Measurements from ENCODE around the gene B4GAT1.

B4GAT1 gene

DNA sequence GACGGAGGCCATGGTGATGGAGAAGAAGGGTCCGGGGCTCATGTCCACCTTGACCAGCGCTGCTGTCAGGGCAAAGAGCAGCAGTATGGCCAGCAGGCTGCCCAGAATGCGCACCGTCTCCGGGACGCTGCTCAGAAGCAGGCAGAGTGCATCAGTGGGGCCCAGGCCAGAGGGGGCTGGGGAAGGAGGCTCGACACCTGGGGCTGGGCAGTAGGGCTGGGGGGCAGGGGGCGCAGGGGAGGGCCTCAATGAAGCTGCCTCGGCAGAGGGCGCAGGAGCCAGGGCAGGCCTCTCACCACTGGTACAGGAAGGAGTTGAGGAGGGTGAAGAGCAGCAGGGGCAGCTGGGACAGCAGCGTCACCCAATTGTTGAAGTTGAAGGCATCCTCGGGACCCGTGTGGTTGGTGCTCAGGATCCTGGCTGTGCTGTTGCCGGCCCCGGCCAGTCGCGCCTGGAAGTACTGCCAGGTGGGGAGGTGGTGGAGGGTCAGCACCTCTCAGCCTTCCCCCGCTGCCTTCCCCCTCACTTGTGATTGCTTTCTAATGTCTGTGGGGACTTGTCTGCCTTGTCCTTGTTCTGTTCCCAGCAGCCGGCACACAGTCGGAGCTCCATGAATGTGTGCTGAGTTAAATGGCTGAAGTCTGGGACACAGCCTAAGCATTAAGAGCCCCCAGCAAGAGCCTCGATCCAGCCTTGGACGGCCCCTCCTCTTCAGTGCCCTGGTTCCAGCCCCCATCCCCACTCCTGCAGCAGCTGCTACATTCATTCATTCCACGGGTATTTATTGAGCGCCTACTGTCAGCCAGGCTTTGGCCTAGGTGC lies 21.9 kb upstream of the B4GAT1 start:
- H3K4me1 ChIP-seq (ENCODE audit: control insufficient read depth, insufficient read depth, low read length) = peaks cover 9% of the 10 kb centered on the region
- H3K4me3 ChIP-seq (ENCODE audit: low read length) = no peak overlapping the region
- no peaks in the 10 kb centered on the region for H3K36me3 ChIP-seq (ENCODE audit: control insufficient read depth, insufficient read depth, low read length)
- H3K27me3 ChIP-seq (ENCODE audit: control insufficient read depth, insufficient read depth, low read length) = peaks cover 6% of the 10 kb centered on the region
- no peaks in the 10 kb centered on the region for H3K9me3 ChIP-seq (ENCODE audit: control insufficient read depth, low read length)
- no peak overlapping the region for H3K9ac ChIP-seq (ENCODE audit: low read length)

DNA sequence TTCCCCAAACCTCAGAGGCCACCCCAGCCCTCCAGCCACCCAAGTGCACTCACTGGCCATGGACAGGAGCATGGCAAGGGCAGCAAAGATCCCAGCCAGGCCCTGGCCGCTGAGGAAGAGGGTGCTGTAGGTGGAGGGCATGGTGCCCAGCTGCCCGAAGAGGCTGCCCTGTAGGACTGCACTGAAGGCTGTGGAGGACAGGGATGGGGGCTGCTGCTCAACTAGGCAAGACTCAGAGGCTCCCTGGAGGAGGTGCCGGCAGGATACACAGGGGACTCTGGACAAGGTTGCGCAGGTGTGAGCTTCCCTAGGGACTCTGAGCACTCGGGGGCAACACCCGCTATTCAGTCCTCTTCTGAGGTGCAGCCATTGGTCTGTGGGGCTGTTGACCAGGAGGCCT lies 21.1 kb upstream of the B4GAT1 start:
- no peak overlapping the region for H3K9ac ChIP-seq (ENCODE audit: low read length)
- H3K27me3 ChIP-seq (ENCODE audit: control insufficient read depth, insufficient read depth, low read length) = peaks cover 6% of the 10 kb centered on the region
- H3K4me3 ChIP-seq (ENCODE audit: low read length) = no peak overlapping the region
- H3K4me1 ChIP-seq (ENCODE audit: control insufficient read depth, insufficient read depth, low read length) = peaks cover 14% of the 10 kb centered on the region
- H3K9me3 ChIP-seq (ENCODE audit: control insufficient read depth, low read length) = no peaks in the 10 kb centered on the region
- H3K36me3 ChIP-seq (ENCODE audit: control insufficient read depth, insufficient read depth, low read length) = no peaks in the 10 kb centered on the region

DNA sequence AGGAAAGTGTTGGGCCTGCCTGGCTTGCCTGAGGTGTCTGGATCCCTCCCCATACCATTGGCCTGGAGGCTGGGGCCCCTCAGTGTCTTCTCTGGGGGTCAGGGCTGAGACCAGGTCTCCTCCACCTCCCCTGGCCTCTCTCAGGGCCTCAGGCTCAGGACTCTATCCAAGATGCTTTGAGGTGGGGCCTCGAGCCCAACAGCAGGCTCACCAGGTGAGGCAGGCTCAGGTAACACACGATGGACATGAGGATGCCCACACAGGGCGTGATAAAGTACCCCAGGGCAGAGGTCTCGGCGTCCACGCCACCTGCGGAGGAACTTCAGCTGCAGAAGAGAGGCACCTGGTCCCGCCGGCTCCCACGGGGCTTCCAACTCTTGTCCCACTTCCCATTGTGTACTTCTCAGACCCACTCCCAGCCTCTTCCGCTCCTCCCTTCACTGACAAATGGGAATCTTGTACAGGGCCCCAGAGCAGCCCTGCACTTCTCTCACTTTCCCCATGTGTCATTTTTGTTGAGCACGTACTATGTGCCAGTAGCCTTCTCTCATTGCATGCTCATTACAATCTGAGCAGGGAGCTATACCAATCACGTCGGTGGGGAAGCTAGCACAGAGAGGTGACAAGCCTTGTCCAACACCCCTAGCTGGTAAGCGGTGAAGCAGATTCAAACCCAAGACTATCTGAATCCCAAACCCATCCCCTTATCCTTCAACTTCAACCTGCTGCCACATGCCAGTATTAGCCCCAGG lies 20.3 kb upstream of the B4GAT1 start:
- no peaks in the 10 kb centered on the region for H3K9me3 ChIP-seq (ENCODE audit: control insufficient read depth, low read length)
- no peaks in the 10 kb centered on the region for H3K36me3 ChIP-seq (ENCODE audit: control insufficient read depth, insufficient read depth, low read length)
- H3K4me1 ChIP-seq (ENCODE audit: control insufficient read depth, insufficient read depth, low read length) = peaks cover 15% of the 10 kb centered on the region
- H3K9ac ChIP-seq (ENCODE audit: low read length) = no peak overlapping the region
- no peak overlapping the region for H3K4me3 ChIP-seq (ENCODE audit: low read length)
- H3K27me3 ChIP-seq (ENCODE audit: control insufficient read depth, insufficient read depth, low read length) = peaks cover 6% of the 10 kb centered on the region

DNA sequence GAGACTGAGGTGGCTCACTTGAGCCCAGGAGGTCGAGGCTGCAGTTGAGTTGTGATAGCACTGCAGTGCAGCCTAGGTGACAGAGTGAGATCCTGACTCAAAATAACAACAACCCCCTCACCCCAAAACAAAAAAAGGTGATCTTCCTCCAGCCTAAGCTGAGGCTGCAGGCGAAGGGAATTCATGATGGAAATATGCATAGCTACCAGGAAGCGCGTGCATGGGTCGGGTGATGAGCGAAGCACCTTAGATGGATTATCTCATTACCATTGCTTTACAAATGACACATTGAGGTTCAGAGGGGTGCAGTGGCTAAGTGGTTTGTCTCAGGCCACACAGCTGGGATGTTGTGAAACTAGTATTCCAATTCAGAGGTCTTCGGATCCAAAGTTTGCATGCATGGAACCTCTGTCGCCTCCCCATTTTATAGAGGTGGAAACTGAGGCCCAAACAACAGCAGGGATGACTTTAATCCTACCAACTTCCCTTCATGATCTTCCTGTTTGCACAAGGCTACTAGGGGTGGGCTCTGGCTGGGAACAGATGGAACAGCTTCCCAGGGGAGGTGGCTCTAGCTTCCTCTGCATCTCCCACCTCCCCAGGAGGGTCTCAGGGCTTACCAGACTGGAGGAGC lies 19.5 kb upstream of the B4GAT1 start:
- no peak overlapping the region for H3K9ac ChIP-seq (ENCODE audit: low read length)
- no peaks in the 10 kb centered on the region for H3K36me3 ChIP-seq (ENCODE audit: control insufficient read depth, insufficient read depth, low read length)
- H3K9me3 ChIP-seq (ENCODE audit: control insufficient read depth, low read length) = no peaks in the 10 kb centered on the region
- H3K4me1 ChIP-seq (ENCODE audit: control insufficient read depth, insufficient read depth, low read length) = peaks cover 15% of the 10 kb centered on the region
- H3K4me3 ChIP-seq (ENCODE audit: low read length) = no peak overlapping the region
- H3K27me3 ChIP-seq (ENCODE audit: control insufficient read depth, insufficient read depth, low read length) = no peaks in the 10 kb centered on the region

DNA sequence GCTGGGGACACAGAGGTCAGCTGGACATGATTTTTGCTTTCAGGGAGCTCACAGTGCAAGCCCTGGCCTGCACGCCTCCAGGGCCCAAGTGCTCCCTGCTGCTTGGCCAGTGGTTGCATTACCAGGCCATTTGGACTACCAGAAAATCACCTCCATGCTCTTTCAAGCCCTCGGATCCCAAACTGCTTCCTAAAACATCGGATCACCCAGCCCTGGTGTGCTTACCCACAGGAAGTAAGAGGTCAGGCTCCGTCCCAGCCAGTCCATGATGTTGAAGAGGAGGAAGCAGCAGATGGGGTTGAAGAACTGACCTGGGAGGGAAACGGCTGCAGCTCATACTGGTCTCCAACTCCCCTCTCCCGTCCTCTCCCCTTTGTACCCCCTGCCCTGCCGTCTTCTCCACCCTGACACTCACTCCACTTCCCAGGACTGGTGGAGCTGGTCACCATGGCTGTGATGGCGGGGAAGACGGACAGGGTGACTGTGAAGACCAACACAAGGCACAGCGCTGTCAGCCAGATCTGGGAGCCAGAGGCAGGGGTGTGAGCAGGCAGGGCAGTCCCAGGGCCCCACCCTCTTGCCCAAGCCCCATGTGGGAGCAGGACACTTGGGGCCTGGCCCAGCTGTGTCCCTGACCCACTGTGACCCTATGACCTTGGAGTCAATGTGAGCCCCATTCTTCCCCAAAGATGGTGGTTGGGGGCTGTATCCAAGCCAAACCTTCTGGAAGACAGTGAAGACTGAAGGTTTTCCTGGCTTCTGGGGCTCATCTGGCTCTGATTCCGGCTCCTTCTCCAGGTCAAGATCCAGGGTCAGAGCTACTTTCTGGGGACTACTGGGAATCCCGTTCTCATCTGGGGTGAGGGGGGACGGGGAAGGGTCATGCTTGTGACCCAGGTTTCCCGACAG lies 18.5 kb upstream of the B4GAT1 start:
- Histone ChIP-seq H3K4me1 (ENCODE audit: control insufficient read depth, insufficient read depth, low read length) (peaks cover 15% of the 10 kb centered on the region), H3K36me3 (ENCODE audit: control insufficient read depth, insufficient read depth, low read length) (no peaks in the 10 kb centered on the region), H3K4me3 (ENCODE audit: low read length) (no peak overlapping the region), H3K27me3 (ENCODE audit: control insufficient read depth, insufficient read depth, low read length) (no peaks in the 10 kb centered on the region), H3K9ac (ENCODE audit: low read length) (no peak overlapping the region), H3K9me3 (ENCODE audit: control insufficient read depth, low read length) (no peaks in the 10 kb centered on the region)

DNA sequence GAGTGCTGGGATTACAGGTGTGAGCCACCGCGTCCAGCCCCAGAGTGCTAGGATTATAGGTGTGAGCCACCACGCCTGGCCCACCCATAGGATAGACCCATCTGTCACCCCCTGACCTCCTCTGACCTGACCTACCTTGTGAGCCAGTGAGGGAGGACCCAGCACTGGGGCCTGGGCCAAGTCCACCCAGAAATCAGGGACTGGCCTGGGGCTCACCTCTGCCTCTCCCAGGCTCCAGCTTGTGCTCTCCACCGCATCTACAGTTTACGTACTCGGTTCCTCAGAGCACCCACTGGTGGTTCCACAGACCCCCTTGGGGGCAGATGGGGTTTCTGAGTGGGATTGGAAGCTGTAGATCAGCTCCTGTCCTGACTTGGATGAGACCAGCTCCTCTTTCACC lies 17.7 kb upstream of the B4GAT1 start:
- Histone ChIP-seq H3K36me3 (ENCODE audit: control insufficient read depth, insufficient read depth, low read length) (no peaks in the 10 kb centered on the region), H3K4me3 (ENCODE audit: low read length) (no peak overlapping the region), H3K9me3 (ENCODE audit: control insufficient read depth, low read length) (no peaks in the 10 kb centered on the region), H3K27me3 (ENCODE audit: control insufficient read depth, insufficient read depth, low read length) (no peaks in the 10 kb centered on the region), H3K4me1 (ENCODE audit: control insufficient read depth, insufficient read depth, low read length) (peaks cover 15% of the 10 kb centered on the region), H3K9ac (ENCODE audit: low read length) (no peak overlapping the region)

DNA sequence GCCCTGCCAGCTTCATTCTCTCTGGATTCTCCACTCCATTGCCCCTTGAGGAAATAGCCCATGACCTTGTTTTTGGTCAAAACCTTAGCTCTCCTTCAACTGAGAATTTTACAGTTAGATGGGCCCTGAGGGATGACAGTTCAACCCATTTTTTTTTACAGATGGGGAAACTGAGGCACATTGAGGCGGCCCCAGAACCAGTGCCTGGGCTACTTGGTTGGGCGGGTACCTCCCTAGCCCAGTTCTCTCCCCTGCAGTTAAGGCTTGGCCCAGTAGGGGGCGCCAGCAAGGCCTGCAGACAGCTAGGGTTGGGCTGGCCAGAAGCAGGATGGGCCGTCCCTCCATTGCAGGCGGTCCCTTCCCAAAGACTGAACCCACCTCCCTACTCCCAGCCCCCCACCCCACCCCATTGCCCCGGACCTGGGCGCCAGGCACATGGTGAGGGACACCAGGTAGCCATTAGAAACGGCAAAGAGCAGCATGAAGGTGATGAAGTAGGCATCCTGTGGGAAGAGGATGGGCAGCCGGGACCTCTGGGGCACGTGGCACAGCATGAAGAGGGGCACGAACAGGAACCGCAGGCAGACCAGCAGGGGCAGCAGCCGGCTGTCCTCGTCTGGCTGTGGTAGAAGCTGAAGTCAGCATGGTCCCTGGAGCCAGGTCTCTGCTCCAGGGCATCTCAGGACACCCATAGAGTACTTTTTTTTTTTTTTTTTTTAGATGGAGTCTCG lies 16.5 kb upstream of the B4GAT1 start:
- Histone ChIP-seq H3K9me3 (ENCODE audit: control insufficient read depth, low read length) (no peaks in the 10 kb centered on the region), H3K4me3 (ENCODE audit: low read length) (no peak overlapping the region), H3K4me1 (ENCODE audit: control insufficient read depth, insufficient read depth, low read length) (peaks cover 7% of the 10 kb centered on the region), H3K27me3 (ENCODE audit: control insufficient read depth, insufficient read depth, low read length) (no peaks in the 10 kb centered on the region), H3K36me3 (ENCODE audit: control insufficient read depth, insufficient read depth, low read length) (no peaks in the 10 kb centered on the region), H3K9ac (ENCODE audit: low read length) (peak overlapping the region; percentile 15)

DNA sequence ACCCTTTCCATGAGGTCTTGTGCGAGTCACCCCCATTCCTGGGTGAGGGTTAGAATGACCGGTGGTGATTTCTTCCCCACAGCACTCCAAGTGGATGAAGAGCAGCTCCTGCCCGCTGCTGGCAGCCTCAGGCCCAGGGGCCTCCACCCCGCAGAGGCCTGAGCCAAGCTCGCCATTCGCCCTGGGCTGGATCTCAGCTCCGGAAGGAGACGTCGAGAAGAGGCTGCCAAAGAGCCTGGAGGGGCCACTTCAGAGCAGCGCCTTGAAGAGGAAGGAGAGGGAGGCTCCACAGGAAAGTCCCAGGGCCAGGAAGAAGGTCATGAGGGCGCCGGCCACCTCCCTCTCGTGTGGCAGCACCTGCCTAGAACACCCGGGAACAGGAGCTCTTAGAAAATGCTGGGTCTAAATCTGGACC lies 15.8 kb upstream of the B4GAT1 start:
- H3K27me3 ChIP-seq (ENCODE audit: control insufficient read depth, insufficient read depth, low read length) = no peaks in the 10 kb centered on the region
- no peak overlapping the region for H3K4me3 ChIP-seq (ENCODE audit: low read length)
- H3K4me1 ChIP-seq (ENCODE audit: control insufficient read depth, insufficient read depth, low read length) = peaks cover 7% of the 10 kb centered on the region
- H3K36me3 ChIP-seq (ENCODE audit: control insufficient read depth, insufficient read depth, low read length) = no peaks in the 10 kb centered on the region
- H3K9ac ChIP-seq (ENCODE audit: low read length) = peak overlapping the region; percentile 15
- H3K9me3 ChIP-seq (ENCODE audit: control insufficient read depth, low read length) = no peaks in the 10 kb centered on the region

DNA sequence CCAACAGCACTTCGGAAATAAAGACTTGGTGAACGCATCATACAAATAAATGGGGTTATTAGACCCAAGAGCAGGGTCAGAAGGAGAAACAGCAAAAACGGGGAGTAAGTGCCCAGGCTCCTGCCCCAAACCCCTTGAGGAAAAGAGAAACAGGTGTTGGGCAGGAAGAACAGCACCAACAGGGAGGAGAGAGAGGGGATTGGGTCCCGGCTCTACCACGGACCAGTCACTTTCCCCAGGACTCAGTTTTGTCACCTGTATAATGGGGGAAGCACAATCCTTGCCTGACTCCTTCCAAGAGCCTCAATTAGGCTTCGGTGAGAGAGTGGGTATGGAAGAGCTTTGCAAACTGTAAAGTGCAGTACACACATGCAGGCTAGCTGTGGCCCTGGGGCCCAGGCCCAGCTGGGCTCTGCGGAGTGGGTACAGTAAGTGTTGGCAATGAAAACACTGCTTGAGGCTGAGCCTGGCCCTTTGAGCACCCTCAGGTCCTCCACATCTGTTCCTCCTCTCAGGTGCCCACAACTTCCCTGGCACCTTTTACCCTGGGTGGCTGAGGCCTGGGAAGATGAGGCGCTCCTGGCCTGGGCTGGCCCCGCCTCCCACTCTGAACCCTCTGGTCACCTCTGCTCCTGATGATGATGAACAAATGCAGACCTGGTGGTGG lies 15.2 kb upstream of the B4GAT1 start:
- H3K4me1 ChIP-seq (ENCODE audit: control insufficient read depth, insufficient read depth, low read length) = peaks cover 7% of the 10 kb centered on the region
- no peak overlapping the region for H3K4me3 ChIP-seq (ENCODE audit: low read length)
- no peaks in the 10 kb centered on the region for H3K36me3 ChIP-seq (ENCODE audit: control insufficient read depth, insufficient read depth, low read length)
- no peak overlapping the region for H3K9ac ChIP-seq (ENCODE audit: low read length)
- no peaks in the 10 kb centered on the region for H3K9me3 ChIP-seq (ENCODE audit: control insufficient read depth, low read length)
- no peaks in the 10 kb centered on the region for H3K27me3 ChIP-seq (ENCODE audit: control insufficient read depth, insufficient read depth, low read length)

DNA sequence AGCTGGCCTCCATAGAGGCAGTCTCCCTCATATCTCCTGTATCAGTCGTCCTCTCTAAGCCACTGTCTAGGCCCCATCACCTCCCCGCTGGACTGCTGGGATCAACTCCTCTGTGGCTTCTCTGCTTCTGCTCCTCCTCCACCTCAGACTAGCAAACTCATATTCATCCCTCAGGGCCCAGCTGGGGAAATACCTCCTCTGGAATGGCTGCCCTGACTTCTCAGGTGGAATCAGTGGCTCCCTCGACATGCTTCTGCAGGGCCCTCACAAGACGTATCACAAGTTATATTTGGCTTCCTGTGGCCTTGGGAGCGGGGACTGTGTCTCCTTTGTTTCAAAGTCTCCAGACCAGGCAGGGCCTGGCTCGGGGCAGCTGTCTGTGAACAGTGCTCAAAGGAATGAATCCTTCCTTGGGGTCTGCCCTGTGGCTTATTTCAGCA lies 14.1 kb upstream of the B4GAT1 start:
- Histone ChIP-seq H3K36me3 (ENCODE audit: control insufficient read depth, insufficient read depth, low read length) (no peaks in the 10 kb centered on the region), H3K4me3 (ENCODE audit: low read length) (no peak overlapping the region), H3K9ac (ENCODE audit: low read length) (no peak overlapping the region), H3K27me3 (ENCODE audit: control insufficient read depth, insufficient read depth, low read length) (no peaks in the 10 kb centered on the region), H3K4me1 (ENCODE audit: control insufficient read depth, insufficient read depth, low read length) (peaks cover 7% of the 10 kb centered on the region), H3K9me3 (ENCODE audit: control insufficient read depth, low read length) (no peaks in the 10 kb centered on the region)

Measured in mucosa of stomach (tissue), 1 donor.